Measurements from ENCODE around the gene KIRREL3. TPM values are rescaled to one million over a fixed set of nuclear protein-coding genes. Genes with fewer than 3 reads are reported as not detected.

KIRREL3 gene
- total and polyA plus RNA-seq, 9 of the 15 experiments (the other 6 are each of a cell fraction or from before 2014, with no cell fraction given) = 0.04 to 0.10 TPM; not detected in 7

GRCh38 chr11:126676536-126676935 lies 324.0 kb downstream of the KIRREL3 start:
- Histone ChIP-seq H3K4me3 (no peak overlapping the region), H3K36me3 (ENCODE audit: control insufficient read depth, insufficient read depth, low read length) (no peaks in the 10 kb centered on the region), H3K9me1 (ENCODE audit: control insufficient read depth, insufficient read depth, low read length) (no peaks in the 10 kb centered on the region), H3K79me2 (ENCODE audit: control insufficient read depth, insufficient read depth, low read length) (no peaks in the 10 kb centered on the region), H2AFZ (ENCODE audit: low read depth, low read length) (no peak overlapping the region), H3K9ac (ENCODE audit: insufficient read depth in 1 of 2, low read depth in 2 of 2, low read length in 2 of 2) (no peak overlapping the region), H4K20me1 (replicated peaks; ENCODE audit: control insufficient read depth, insufficient read depth, low read length) (no peaks in the 10 kb centered on the region), H3K27me3 (ENCODE audit: control insufficient read depth in 2 of 2, insufficient read depth in 2 of 2, low read length in 2 of 2) (peaks cover 0 to 5% of the 10 kb centered on the region in 2 experiments; a peak in 1 of 5 replicates), H3K9me3 (replicated peaks; ENCODE audit: control insufficient read depth, insufficient read depth, low read depth, low read length) (no peaks in the 10 kb centered on the region), H3K27ac (ENCODE audit: extremely low read depth, low read depth, low read length) (no peak overlapping the region), H3K4me1 (replicated peaks in 1 of 2; ENCODE audit: control insufficient read depth in 2 of 2, insufficient read depth in 2 of 2, low read length in 2 of 2) (no peaks in the 10 kb centered on the region), H3K4me2 (ENCODE audit: insufficient read depth, low read length) (no peak overlapping the region)
- intact Hi-C loops (cut with micrococcal nuclease) = no loop called here
- no peak for FAIRE-seq
- TF ChIP-seq ZNF311 (CRISPR knock-in tag; IDR thresholded peaks at IDR 0.05) (no peak), NR2C2 (CRISPR knock-in tag; IDR thresholded peaks at IDR 0.05) (no peak), NR2C2 (tag; IDR thresholded peaks at IDR 0.05) (no peak), EP300 (IDR thresholded peaks at IDR 0.05; ENCODE audit: low read length) (no peak), KDM5B (IDR thresholded peaks at IDR 0.05; ENCODE audit: insufficient replicate concordance, low read depth, low read length) (no peak), ZNF41 (CRISPR knock-in tag; conservative IDR thresholded peaks at IDR 0.05) (no peak), ETV6 (IDR thresholded peaks at IDR 0.05; ENCODE audit: borderline replicate concordance in 1 of 2, low read depth in 2 of 2, low read length in 1 of 2) (no peak), ETV6 (CRISPR knock-in tag; IDR thresholded peaks at IDR 0.05; ENCODE audit: borderline replicate concordance) (no peak), THRA (IDR thresholded peaks at IDR 0.05) (no peak), ZBTB34 (CRISPR knock-in tag; IDR thresholded peaks at IDR 0.05) (no peak)
- in situ Hi-C loops (cut with MboI) = no loop called here
- WGBS (ENCODE audit: insufficient coverage, low coverage, missing lambda C conversion rate) = 1% methylated on average over 9 of the region's 9 CpGs
- DNase-seq (ENCODE audit: extremely low read depth in 1 of 4, low spot score in 3 of 4) = no peak
- no TSS peak for BruUV-seq (replicated peaks)
- ATAC-seq = no peak
- POLR2A ChIA-PET = no interaction called here
- CTCF ChIA-PET (ENCODE audit: low intra/inter-chr PET ratio) = no interaction called here

Data from K562 (cell line).